ENCODE measurements around the gene DHRS7C. TPM values are rescaled to one million over a fixed set of nuclear protein-coding genes. Genes with fewer than 3 reads are reported as not detected.

Gene DHRS7C
- total RNA-seq, result not detected

GRCh38 chr17:9790889-9791876 lies at the start of gene DHRS7C:
Gene DHRS7C (minus strand): TSS chr17:9791592. CDS start chr17:9791284, 308 bp downstream.
- Histone ChIP-seq H3K27me3 (no peaks in the 10 kb centered on the region), H3K9me3 (no peaks in the 10 kb centered on the region), H3K36me3 (no peaks in the 10 kb centered on the region), H3K27ac (no peak within 1 kb of the TSS), H3K4me1 (no peaks in the 10 kb centered on the region), H3K4me3 (no peak within 1 kb of the TSS)
- no peak for TF ChIP-seq CTCF (IDR thresholded peaks at IDR 0.05)
- no peak for TF ChIP-seq POLR2AphosphoS5 (IDR thresholded peaks at IDR 0.05)
- intact Hi-C loops (cut with DNase I; ENCODE audit: low total_unique reads), result no loop called here
- DNase-seq (ENCODE audit: low spot score in 2 of 2), result no peak

- no peak for TF ChIP-seq POLR2A (IDR thresholded peaks at IDR 0.05)
- no peak for TF ChIP-seq POLR2AphosphoS5 (IDR thresholded peaks at IDR 0.05)
- TF ChIP-seq CTCF (IDR thresholded peaks at IDR 0.05), result no peak
- Histone ChIP-seq H3K4me1 (no peaks in the 10 kb centered on the region), H3K27me3 (no peaks in the 10 kb centered on the region), H3K36me3 (no peaks in the 10 kb centered on the region), H3K4me3 (no peak overlapping the region), H3K9me3 (no peaks in the 10 kb centered on the region), H3K27ac (no peak overlapping the region)
- no peak for DNase-seq (ENCODE audit: low spot score in 2 of 2)
- intact Hi-C loops (cut with DNase I; ENCODE audit: low total_unique reads), result no loop called here
Observed at GRCh38 chr17:9839433-9839832, 48.0 kb upstream of the DHRS7C start.

GRCh38 chr17:9837551-9838471 lies 46.4 kb upstream of the DHRS7C start:
- Histone ChIP-seq H3K4me1 (no peaks in the 10 kb centered on the region), H3K27ac (peak overlapping the region in 1 of 2 donors; percentile 76), H3K36me3 (no peaks in the 10 kb centered on the region), H3K4me3 (peak overlapping the region in 1 of 3 donors; percentile 28), H3K27me3 (no peaks in the 10 kb centered on the region), H3K9me3 (no peaks in the 10 kb centered on the region)
- TF ChIP-seq POLR2A (IDR thresholded peaks at IDR 0.05) (no peak), CTCF (IDR thresholded peaks at IDR 0.05) (no peak), POLR2AphosphoS5 (IDR thresholded peaks at IDR 0.05) (peak in 1 of 3 donors; percentile 23)
- intact Hi-C loops (cut with DNase I; ENCODE audit: low total_unique reads), result no loop called here
- DNase-seq (ENCODE audit: low spot score in 2 of 2), result no peak

- Histone ChIP-seq H3K4me3 (no peak overlapping the region), H3K4me1 (no peaks in the 10 kb centered on the region), H3K27ac (no peak overlapping the region), H3K27me3 (no peaks in the 10 kb centered on the region), H3K36me3 (no peaks in the 10 kb centered on the region), H3K9me3 (no peaks in the 10 kb centered on the region)
- no peak for DNase-seq (ENCODE audit: low spot score in 2 of 2)
- no peak for TF ChIP-seq POLR2A (IDR thresholded peaks at IDR 0.05)
- TF ChIP-seq CTCF (IDR thresholded peaks at IDR 0.05), result no peak
- no peak for TF ChIP-seq POLR2AphosphoS5 (IDR thresholded peaks at IDR 0.05)
- intact Hi-C loops (cut with DNase I; ENCODE audit: low total_unique reads), result no loop called here
Observed at GRCh38 chr17:9833922-9834321, 42.5 kb upstream of the DHRS7C start.

Data from breast epithelium (tissue), 4 donors.